Fibroblast of skin of back (primary cell): ENCODE data around the gene CDC37L1. TPM values are rescaled to one million over a fixed set of nuclear protein-coding genes. Genes with fewer than 3 reads are reported as not detected.
"Not testable (repeated sequence)": the region's sequence is repeated elsewhere in the genome, so short reads cannot be mapped to it uniquely, and the experiment has no call there.

Experiments used
- DNase-seq: peaks from one replicate; pipeline ENCODE4 v3.0.0-alpha.2; 2013
- polyA plus RNA-seq, 2 experiments: library from polyadenylated mRNA; unstranded; fragments of 120-200 nt; gene quantifications; one replicate each; pipeline ENCODE4 v1.2.1, GENCODE V29; 2013; ENCODE audit not compliant: insufficient read length in 2 of 2

The CDC37L1 gene
- polyA plus RNA-seq (2013, experiment 1 of 2; ENCODE audit: insufficient read length): 14.1 TPM
- 16.9 TPM for polyA plus RNA-seq (2013, experiment 2 of 2; ENCODE audit: insufficient read length)

DNA sequence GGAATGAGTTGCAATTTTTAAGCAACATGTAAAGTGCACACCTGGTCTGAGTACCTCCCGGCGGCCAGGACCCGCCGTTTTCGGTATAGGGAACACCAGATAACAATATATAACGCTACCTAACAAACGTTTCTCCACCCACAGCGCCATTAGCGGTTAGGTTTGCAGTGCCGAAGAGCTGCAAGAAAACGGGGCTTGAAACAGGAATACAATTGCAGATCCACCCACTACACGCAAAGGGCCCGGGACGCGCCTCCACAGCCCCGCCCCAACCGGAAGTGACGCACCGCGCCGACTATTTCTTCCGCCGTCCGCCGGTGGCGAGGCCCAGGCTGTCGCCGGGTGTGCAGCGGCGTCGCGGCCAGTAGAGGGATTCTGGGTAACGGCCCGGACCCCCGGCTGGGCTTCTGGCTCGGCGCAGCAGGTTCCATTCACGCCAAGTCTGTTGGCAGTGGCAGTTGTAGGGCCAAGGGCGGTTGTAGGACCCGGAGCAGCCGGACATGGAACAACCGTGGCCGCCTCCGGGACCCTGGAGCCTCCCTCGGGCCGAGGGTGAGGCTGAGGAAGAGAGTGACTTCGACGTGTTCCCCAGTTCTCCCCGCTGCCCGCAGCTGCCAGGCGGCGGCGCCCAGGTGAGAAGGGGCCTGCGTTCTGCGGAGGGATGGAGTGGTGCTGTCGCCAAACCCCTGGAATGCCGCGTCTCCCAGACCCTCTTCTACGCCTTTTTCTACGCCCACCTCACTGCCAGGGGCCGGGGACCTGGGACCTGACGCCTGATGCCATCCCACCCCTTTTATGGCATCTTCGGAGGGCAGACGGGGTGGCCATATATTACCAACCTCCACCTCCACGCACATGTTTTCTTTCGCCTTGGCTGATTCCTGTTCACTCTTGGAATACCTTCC, at the start of gene CDC37L1:
CDC37L1 (plus strand) TSS at position 302 of the 905 bp plus-strand sequence; CDS start at position 501, 199 bp downstream.
- peak; percentile 95 for DNase-seq

- peak; percentile 48 for DNase-seq
Measured at GRCh38 chr9:4630836-4631235, 48.5 kb upstream of the CDC37L1 start.

DNA sequence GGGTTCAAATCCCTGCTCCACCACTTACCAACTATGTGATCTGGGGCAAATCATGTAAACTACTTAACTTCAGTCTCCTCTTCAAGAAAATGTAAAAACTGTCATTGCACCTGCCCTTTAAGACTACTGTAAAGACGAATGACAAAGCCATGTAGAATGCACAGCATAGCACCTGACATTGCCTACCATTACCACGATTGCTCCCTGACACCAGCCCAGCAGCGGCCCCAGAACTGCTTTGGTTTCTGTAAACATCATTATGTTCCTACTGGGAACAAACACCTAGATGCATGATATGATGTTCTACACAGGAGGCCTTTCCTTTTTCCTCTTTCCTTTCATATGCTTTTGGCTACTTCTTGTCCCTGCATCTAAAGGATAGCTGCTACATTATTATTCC, 40.4 kb upstream of the CDC37L1 start:
- no peak for DNase-seq

GRCh38 chr9:4639420-4639819, 39.9 kb upstream of the CDC37L1 start:
- no peak for DNase-seq

- DNase-seq: no peak
Measured at GRCh38 chr9:4640027-4640426, 39.3 kb upstream of the CDC37L1 start.

GRCh38 chr9:4642351-4642750, 37.0 kb upstream of the CDC37L1 start:
- DNase-seq: no peak

DNA sequence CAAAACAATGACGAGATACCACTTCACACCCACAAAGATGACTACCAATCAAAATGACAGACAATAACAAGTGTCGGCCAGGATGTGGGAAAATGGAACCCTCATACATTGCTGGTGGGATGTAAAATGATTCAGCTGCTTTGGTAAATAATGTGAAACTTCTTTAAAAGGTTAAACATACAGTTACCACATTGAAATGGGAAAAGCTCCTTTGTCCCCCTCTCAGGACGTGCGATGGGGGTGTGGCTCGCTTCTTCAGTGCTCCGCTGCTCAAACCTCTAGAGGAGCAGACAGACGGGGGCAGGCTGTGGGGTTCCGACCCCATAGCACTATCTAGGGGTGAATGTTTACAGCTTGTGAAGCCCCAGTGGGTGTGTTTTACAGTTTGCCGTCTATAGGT, 25.3 kb upstream of the CDC37L1 start:
- DNase-seq: no peak

DNA sequence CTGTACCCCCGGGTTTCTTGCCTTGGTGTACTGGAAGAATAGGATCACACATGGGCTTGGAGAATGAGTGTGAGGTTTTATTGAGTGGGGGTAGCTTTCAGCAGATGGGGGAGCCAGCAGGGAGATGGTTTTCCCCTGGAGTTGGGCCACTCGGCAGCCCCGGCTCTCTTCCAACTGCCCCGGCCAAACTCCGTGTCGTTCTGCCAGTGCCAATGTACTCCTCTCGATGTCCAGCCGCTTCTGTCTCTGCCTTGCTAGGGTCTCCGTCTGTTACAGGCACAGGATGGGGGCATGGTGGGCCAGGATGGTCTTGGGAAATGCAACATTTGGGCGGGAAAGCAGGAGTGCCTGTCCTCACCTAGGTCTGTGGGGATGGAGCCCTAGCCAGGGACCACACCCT, 24.8 kb upstream of the CDC37L1 start:
- no peak for DNase-seq

- DNase-seq: not testable (repeated sequence)
Measured at GRCh38 chr9:4656196-4656595, 23.2 kb upstream of the CDC37L1 start.

DNA sequence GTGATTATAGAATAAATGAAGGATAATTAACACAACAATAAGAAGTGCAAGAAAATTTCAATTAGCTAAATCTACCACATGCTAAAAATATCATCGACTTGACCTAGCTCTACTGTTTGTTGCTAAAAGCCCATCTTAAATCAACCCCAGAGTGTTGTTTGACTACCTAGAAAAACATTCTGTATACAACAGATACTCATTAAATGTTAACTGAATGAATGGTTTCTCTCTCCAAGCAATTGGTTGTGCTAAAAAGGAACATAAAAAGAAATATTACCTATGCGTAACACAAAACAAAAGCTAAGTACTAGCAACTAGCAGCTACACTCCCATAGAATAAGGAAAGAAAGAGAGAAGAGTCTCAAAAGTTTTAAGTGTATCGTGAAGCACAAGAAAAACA, 22.7 kb upstream of the CDC37L1 start:
- DNase-seq: no peak

GRCh38 chr9:4657426-4658159, 21.8 kb upstream of the CDC37L1 start:
- DNase-seq: no peak

GRCh38 chr9:4660665-4661064, 18.7 kb upstream of the CDC37L1 start:
- not testable (repeated sequence) for DNase-seq

DNA sequence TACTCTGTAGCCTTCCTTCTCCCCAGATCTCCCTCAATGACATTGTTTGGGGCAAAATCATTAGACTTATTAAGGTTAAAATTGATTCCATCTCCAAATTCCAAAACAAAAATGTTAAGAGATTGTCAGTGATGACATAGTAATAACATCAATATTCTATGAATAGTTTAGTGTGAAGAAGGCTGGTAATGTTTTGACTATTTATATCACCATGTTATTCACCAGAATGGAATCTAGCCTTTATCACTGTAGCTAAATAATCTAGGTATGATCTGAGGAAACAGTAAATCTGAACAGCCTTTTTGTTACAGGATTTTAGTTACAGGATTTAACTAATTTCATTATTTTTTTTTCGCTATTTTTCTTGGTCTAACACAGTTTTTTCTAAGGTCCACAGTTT, 18.2 kb upstream of the CDC37L1 start:
- DNase-seq: peak; percentile 63

GRCh38 chr9:4661611-4662010, 17.8 kb upstream of the CDC37L1 start:
- no peak for DNase-seq

GRCh38 chr9:4662108-4662988, 17.0 kb upstream of the CDC37L1 start, which contains the start of gene PLPP6:
Gene PLPP6 (plus strand): TSS chr9:4662294. CDS start chr9:4662376, 82 bp downstream.
- peak; percentile 81 for DNase-seq

DNA sequence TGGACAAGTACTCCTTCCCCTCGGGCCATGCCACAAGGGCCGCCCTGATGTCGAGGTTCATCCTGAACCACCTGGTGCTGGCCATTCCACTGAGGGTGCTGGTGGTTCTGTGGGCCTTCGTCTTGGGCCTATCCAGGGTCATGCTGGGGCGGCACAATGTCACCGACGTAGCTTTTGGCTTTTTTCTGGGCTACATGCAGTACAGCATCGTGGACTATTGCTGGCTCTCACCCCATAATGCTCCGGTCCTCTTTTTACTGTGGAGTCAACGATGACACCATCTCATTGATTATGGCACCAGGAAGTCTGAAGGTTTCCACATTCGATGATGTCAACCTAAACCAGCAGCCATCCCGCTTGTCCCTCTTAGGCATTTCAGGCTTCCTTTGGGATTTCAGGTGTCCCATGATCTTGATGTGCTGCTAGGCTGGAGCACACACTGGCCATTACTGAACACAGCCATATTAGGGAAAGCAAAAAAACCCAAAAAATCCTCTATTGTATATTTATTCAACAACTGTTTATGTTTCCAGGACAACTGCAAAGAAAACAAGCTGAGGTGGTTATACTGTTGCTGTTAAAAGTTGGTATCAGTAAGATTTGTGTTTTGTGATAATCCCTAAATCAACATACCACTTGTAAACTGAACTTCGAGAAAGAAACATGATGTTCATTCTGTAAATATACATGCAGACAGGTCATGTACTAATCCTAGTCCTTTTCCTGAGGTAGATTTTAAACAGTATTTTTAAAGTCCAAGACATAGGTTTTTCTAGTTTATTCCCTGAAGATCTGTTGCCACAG, 16.2 kb upstream of the CDC37L1 start:
- DNase-seq: no peak

DNA sequence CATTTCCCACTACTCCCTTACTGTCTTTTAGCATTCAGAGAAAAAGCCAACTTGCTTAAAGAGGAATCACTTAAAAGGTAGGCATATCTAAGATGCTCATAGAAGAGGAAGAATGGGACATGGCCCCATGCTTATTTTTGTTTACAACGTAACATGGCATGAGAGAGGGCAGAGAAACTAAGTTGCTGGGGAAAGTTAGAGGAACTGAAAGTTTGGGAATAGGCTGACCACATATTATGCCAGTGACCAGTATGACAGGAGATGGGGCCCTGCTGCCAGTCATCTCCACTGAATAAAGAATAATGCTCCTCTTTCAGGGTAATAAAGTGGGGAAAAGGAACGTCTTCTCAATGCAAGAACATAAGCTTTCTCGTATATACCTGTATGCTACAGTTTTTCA, 15.4 kb upstream of the CDC37L1 start:
- no peak for DNase-seq

- DNase-seq: no peak
Measured at GRCh38 chr9:4665357-4665756, 14.0 kb upstream of the CDC37L1 start.

GRCh38 chr9:4666042-4666699, 13.2 kb upstream of the CDC37L1 start, which contains the start of gene SPATA6L:
Gene SPATA6L (minus strand): TSS chr9:4666480. CDS start chr9:4666250, 230 bp downstream.
- DNase-seq: peak; percentile 47

DNA sequence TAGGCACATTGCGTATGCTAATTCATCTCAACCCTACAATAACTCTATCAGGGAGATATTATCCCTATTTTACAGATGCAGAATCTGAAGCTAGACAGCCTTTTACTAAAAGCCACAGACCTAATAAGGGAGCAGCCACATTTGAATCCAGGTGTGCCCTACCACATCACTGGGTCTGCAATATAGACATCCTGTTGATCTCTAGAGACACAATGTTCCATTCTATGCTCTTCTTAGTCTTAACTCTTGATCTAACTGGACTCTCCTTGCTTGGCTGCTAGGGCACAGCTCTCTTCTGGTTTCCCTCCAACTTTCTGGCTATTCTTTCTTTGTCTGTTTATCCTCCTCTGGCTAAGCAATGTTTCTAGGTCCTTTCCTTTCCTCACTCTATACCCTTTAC, 11.7 kb upstream of the CDC37L1 start:
- no peak for DNase-seq

- DNase-seq: no peak
Measured at GRCh38 chr9:4668604-4669003, 10.8 kb upstream of the CDC37L1 start.
